Erythroblast (primary cell): ENCODE data around the gene ZMYND11.

ENCODE experiments used
- DNase-seq, 2 experiments: peaks; one replicate each; lab custom pipeline; 2025; lab: John Stamatoyannopoulos, UW
- GATA1 ChIP-seq: IDR thresholded peaks from 2 replicates; pipeline ENCODE4 v1.6.1; 2011; ENCODE audit warnings: low read depth, mild to moderate bottlenecking, control low read depth, low read length, moderate library complexity
- POLR2A ChIP-seq: IDR thresholded peaks from 2 replicates; pipeline ENCODE4 v1.6.1; 2011; ENCODE audit warnings: mild to moderate bottlenecking, low read length

ZMYND11 gene

DNA sequence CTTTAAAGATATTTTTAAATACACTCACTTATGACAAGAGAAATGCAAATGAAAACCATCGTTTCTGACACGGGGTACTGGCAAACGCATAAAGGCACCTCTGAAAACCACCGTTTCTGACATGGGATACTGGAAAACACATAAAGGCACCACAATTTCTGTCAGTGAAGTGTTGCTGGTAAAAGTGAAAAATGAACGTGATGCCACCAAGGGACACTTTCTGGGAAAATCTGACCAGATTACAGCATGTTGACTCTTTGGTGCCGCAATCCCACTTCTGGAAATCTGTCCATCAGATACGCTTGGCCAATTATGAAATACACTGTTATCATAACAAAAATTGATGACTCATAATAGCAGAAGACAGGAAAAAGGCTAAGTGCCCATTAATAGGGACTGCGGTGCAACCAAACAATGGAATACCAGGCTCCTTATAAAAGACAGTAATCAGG, 131.7 kb downstream of the ZMYND11 start:
- DNase-seq = no peak
- TF ChIP-seq POLR2A (no peak), GATA1 (no peak)

DNA sequence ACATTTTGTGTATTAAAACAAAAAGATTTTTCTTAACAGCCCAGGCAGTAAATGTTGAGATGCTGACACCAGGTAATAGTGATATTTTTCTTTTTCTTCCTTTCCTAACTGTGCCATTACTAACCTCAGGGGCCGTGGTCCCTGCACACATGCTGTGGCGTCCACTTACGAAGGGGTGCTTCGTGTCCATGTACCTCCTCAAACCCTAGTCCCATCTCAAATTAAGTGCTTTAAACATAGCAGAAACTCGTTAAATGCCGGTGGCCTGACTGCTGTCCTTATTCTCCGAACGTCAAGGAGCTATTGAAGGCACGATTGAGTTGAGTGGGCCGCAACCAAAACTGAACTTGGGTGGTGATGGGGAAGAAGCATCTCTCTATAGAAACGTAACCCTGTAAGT, 132.4 kb downstream of the ZMYND11 start:
- no peak for DNase-seq
- TF ChIP-seq GATA1 (no peak), POLR2A (no peak)

DNA sequence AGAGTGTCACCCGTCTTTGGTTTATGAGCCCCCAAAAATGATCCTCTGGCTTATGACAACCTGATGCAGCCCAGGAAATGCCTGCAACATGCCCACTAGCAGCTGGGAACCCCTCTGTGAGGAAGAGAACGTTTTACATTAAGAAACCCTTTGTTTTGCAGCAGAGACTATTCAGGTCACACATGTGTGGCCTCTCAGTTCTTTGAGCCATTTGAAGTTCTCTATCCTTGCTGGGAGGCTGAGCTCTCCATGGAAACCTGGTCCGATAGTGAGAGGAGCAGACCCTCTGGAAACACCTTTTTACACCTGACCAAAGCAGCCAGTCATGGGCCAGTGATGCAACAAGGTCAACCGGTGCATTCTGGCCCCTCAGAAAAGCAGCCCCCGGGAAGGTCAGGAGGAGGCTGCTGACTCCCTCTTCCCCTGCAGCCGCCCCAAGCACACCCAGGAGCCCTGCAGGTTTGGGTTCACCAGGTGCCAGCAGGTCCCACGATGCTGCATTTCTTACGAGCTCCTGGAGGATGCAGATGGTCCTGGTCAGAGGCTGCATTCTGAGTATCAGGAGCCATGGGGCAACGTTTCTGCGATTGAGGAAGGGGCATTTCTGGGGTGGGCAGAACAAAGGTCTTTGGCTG, 134.3 kb downstream of the ZMYND11 start:
- no peak for DNase-seq
- TF ChIP-seq POLR2A (no peak), GATA1 (no peak)

DNA sequence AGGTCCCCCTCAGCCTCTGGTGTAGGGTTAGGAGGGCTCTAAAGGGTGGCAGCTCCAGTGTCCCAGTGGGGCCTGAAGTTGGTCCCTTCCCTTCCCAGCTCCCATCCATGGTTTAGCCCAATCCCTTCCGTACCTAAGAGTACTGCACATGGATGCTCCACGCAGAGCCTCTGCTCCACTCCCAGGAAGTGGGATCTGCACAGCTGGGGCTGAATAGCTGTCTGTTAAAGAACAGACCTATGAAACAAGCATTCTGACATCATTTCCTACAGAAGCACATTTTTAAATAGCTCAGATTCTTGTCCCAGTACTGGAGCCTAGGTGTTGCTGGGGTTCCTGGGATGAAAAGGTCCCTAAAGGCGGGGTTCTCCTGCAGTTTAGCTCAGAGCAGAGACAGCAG, 135.9 kb downstream of the ZMYND11 start:
- DNase-seq = no peak
- no peak for TF ChIP-seq GATA1
- TF ChIP-seq POLR2A = no peak

DNA sequence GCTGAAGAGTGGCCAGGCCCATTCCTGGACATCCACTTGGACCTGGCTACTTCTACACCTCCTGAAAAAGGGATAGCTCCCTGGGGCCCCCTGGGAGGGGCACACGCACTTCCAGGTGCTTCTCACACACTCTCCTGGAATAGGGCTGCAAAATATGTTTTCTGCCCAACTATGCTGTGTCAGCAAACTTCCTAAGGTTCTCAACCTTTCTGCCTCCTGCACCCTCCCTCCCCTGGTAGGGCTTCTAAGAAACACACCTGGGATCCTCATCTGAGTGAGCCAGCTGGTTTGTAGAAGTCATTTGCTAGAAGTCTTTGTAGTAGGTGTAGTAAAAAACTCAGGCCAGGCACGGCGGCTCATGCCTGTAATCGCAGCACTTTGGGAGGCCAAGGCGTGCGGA, 136.5 kb downstream of the ZMYND11 start:
- no peak for TF ChIP-seq POLR2A
- no peak for TF ChIP-seq GATA1
- no peak for DNase-seq

DNA sequence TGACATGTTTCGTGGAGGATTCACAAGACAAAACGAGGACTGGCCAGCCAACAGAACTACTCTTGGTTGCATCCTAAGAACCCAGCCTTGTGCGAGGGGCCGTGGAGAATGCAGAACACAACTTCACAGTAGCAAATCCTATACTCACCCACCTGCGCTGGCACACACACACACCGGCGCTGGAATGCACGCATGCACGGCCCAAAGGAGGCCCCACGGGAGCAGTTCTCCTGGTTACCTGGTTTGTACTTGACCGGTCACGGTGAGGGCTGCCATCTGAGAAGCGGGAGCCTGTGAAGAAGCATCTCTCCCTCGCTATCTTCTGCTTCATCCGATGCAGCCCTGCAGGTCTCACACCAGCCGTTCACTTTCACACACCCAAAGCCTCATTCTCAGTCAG, 137.8 kb downstream of the ZMYND11 start:
- TF ChIP-seq GATA1 (no peak), POLR2A (no peak)
- no peak for DNase-seq

DNA sequence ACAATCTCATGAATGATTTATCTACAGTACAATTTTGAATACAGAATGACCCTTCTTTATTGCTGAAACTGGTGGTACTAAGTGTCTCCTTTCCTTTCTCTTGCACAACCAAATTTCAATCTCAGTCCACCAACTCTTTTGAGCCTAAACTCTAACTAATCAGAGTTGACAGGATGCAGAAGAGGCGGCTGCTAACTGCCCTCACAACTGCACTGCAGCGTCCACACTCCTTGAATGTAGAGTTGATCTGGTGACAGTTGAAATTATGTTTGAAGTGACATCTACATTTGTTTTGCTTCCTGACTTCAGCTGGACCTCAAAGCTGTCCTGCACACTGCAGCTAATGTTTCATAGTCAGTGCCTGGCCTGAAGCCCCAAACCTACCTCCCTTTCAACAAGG, 139.6 kb downstream of the ZMYND11 start:
- no peak for DNase-seq
- TF ChIP-seq GATA1 (no peak), POLR2A (no peak)

DNA sequence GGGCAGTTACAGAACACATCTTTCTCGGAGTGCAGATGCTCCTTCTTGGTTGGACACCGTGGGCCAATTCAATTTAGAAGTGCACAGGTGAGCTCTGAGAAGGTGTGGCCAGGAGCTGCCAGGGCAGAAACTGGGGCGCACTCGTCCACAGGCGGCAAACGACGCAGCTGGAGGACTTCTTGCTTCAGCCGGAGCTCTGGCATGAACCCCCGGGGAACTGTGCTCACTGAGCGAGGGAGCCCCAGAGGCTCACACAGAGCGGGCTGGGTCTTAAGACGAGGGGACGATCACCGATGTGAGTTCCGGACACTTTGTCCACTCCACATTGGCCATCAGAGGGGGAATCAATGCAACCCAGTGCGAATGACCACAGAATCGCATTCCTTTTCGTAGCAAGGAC, 140.4 kb downstream of the ZMYND11 start:
- no peak for DNase-seq
- TF ChIP-seq POLR2A = no peak
- no peak for TF ChIP-seq GATA1

DNA sequence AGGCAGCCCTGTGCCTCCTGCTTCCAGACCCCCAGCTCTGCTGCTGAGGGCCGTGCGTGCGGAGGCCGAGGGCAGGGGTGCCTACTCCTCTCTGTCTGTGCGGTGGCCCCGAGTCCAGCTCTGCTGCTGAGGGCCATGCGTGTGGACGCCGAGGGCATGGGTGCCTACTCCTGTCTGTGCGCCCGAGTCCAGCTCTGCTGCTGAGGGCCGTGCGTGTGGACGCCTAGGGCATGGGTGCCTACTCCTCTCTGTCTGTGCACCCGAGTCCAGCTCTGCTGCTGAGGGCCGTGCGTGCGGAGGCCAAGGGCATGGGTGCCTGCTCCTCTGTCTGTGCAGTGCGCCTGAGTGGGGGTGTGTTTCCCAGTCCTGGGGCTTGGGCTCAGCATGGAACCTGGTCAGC, 142.7 kb downstream of the ZMYND11 start:
- no peak for DNase-seq
- TF ChIP-seq POLR2A = no peak
- TF ChIP-seq GATA1 = no peak

DNA sequence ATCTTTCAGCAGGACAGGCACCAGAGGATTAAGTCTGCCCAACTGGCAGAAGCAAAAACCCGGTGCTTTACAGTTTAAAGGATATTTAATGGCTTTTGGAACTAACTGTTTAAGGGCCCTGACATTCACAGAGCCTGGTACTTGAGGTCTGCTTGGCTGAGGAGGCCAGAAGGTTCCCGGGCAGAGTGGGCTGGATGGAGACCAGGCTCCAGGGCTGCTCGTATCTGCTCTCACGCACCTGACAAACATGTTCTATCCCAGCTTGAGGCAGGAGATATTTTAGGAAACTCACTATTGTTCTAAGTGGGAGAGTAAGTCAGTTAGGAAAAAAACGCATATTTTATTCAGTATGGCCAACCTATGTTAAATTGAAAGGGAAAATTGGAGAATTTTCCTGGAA, 143.5 kb downstream of the ZMYND11 start:
- TF ChIP-seq POLR2A (no peak), GATA1 (no peak)
- no peak for DNase-seq

DNA sequence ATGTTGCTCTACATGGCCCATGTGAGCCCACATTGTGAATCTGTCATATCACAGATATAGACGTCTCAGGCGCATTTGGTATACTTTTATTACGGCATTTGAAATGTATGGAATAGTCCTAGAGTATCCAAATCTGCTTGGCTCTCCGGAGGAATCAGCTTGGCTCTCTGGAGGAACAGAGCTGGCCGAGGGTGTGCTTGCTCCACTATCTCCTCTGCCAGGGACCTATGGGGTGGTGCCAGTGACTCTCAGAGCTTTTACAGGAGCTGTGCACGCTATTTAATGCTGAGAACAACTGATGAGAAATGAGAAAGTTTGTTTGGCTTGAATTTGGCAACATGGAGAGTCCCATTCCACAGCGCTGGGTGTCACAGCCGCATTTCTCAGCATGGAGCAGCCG, 144.0 kb downstream of the ZMYND11 start:
- DNase-seq = no peak
- TF ChIP-seq POLR2A (no peak), GATA1 (no peak)

DNA sequence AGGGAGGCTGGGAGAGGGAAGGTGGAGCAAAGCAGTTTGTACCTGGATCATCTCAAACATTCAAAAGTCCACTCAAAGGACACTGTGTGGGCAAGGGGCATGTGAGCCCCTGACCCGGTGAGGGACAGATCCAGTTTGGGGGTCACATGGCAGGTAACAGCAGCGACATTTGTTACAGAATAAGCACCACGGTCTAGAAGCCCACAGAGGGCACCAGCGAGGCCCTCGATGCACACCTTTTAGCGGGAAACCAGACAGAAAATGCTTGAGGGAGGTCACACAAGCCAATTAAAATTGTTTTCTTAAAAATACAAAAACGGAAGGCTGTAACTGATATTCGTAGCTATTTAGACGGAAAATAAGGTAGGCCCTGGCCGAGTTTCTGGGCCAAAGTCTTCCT, 144.4 kb downstream of the ZMYND11 start:
- DNase-seq = no peak

DNA sequence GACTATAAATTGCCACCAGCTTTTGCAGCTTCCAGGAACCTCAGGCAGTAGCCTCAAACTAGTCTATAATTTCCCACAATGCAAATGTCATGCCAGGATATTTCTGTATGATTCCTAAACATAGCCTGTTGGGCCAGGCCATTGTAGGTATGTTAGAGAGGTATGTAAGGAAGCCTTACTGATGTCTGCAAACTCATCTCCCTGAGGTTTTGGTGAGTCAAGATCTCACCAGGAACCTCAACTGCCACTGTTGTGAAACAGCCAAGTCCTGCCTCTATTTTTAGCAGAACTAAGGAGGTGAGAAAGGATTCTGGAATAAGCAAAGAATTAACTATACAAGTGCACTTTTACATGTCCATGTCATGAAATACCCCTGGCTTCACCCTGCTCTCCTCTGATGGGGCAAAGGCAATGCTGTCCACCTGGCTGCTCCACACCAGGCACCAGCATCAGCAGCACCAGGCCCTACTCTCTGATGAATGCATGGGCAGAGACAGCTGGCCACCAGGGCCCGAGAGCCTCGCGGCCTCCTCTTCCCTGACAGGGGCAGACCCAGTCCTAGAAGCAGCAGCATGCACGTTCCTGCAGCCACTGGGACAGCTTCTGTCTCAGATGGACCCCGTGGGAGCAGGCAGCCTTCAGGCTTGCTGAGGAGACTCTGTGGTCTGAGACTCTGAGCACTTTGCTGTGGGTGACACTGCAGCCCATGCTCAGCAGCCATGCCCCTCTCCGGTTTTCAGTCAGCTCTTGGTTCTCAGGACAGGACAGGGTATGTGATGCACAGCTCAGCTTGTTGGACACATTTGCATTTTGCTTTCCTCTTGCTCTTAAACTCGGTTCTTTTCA, 147.3 kb downstream of the ZMYND11 start:
- DNase-seq = no peak
- no peak for TF ChIP-seq POLR2A
- no peak for TF ChIP-seq GATA1

More for the DNA sequence above, 144.4 kb downstream of the ZMYND11 start:
- TF ChIP-seq POLR2A = no peak
- TF ChIP-seq GATA1 = no peak

DNA sequence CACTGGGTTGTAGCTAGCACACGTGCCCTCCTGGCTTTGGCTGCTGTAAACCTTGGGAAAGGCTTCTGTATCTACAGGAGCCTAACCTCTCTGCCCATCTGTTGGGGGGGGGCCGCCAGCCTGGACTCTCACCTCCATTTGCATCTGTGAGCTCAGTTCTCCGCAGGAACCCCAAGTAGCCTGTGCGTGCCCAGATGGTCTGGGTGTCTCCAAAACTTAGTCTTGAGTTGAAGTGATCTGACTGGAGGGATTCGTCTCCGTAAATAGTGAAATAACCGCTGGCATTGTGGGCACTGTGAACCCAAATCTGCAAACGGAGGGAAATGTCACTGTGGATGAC, 147.9 kb downstream of the ZMYND11 start:
- TF ChIP-seq GATA1 = no peak
- TF ChIP-seq POLR2A = no peak
- no peak for DNase-seq

DNA sequence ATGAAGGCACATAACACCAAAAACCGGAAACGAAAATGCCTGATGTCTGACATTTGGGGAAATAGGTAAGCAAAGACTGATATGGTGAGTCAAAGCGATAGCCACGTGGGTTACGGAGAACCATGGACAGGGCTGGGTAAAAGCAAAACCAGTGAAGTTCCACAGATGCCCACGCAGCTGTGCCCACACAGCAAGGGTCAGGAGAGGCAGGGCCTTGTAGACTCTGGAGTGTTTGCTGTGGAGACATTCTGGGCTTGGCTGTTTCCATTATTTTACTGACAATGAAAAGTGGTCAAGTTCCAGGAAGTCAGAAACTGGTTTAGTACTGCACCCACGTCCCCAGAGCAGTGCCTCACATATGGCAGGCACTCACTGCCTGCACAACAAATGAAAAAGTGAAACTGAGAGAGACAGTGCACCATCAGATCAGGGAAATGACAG, 148.7 kb downstream of the ZMYND11 start:
- TF ChIP-seq GATA1 = no peak
- no peak for TF ChIP-seq POLR2A
- DNase-seq = no peak

DNA sequence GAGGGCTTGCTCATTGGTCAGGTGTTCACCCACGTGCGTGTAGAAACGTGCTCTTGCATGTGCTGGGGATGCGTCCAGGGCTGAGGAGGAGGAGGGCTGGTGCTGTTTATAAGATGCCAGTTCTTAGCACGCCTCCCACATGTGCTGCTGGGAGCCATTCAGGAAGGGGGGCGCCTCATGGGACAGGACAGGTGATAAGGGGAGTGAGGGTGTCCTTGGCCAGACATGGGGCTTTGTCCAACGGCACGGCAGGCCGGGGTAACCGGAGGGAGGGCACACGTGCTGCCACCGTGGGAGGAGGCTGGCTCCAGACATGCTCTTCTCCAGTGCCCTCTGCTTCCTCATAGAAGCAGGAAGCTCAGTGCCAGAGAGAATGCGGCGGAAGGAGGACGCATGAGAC, 150.0 kb downstream of the ZMYND11 start:
- TF ChIP-seq GATA1 = no peak
- no peak for TF ChIP-seq POLR2A
- DNase-seq = no peak
